ENCODE data around the gene MINDY4. TPM values are rescaled to one million over a fixed set of nuclear protein-coding genes. Genes with fewer than 3 reads are reported as not detected.

The MINDY4 gene
- total and polyA plus RNA-seq, 2 of the 8 experiments (the other 6 are each of a cell fraction or from before 2014, with no cell fraction given): 1.3 to 3.6 TPM

DNA sequence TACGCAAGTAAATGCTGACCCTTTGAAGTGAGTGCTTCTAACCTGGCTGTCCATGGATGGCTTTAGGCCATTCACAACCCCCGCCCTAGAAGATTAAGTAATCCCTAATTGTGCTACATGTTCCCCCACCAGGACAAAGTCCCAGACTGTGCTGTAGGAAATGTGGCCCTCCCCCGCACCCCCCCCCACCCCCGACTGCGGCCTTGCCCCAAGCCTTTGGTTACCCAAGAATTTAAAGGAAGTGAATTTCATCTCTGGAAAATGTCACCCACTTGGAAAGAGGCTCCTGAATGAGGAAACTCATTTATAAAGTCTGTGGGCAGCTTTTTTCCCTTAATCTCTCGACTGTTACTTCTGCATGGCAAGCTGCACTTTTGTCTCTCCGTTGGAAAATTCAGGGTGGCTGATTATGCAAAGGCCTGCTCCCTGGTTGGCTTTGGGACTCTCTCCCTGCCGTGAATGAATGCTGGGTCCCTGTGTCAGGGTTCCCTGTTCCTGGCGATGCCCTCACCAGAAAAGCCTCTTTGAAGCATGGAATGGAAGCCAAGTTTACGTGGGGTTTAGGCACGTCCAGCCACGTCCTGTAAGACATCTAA is 109.0 kb downstream of the MINDY4 start:
- Histone ChIP-seq H3K23me2 (ENCODE audit: low read depth, low read length) (no peaks in the 10 kb centered on the region), H3K56ac (replicated peaks; ENCODE audit: insufficient read length, low read depth, low read length) (no peak overlapping the region), H3K18ac (ENCODE audit: extremely low read depth, low read length) (peak overlapping the region; percentile 15), H3K27me3 (replicated peaks in 1 of 4; ENCODE audit: control insufficient read depth in 3 of 4, extremely low read depth in 1 of 4, insufficient read depth in 3 of 4, low read length in 3 of 4) (no peaks in the 10 kb centered on the region), H3K23ac (ENCODE audit: insufficient read length) (no peak overlapping the region), H2BK5ac (ENCODE audit: low read depth, low read length) (no peak overlapping the region; the same call in 1 of the 2 replicates), H4K5ac (ENCODE audit: insufficient read length, low read depth, low read length) (no peak overlapping the region), H2BK12ac (ENCODE audit: low read depth, low read length) (no peak overlapping the region), H2BK15ac (ENCODE audit: low read length) (no peak overlapping the region), H3K4me3 (ENCODE audit: extremely low read depth in 1 of 4, insufficient read depth in 2 of 4, low read depth in 3 of 4, low read length in 4 of 4) (no peak overlapping the region), H3K14ac (ENCODE audit: insufficient read length) (no peak overlapping the region), H3K4me1 (replicated peaks in 1 of 4; ENCODE audit: control insufficient read depth in 3 of 4, insufficient read depth in 4 of 4, low read length in 3 of 4) (peaks cover 0 to 27% (median 12%) of the 10 kb centered on the region in 4 experiments; a peak in 6 of 7 replicates), H3K9me3 (ENCODE audit: insufficient read depth in 2 of 2, low read depth in 1 of 2, low read length in 1 of 2) (no peaks in the 10 kb centered on the region), H4K8ac (ENCODE audit: extremely low read depth, insufficient read depth, low read length) (no peak overlapping the region), H3K36me3 (ENCODE audit: control insufficient read depth in 2 of 4, insufficient read depth in 4 of 4, low read length in 3 of 4) (no peaks in the 10 kb centered on the region), H4K20me1 (replicated peaks in 1 of 2; ENCODE audit: control insufficient read depth in 1 of 2, insufficient read depth in 2 of 2, low read length in 2 of 2) (no peaks in the 10 kb centered on the region), H4K91ac (replicated peaks; ENCODE audit: insufficient read length, low read length) (no peak overlapping the region), H3K9ac (replicated peaks in 1 of 4; ENCODE audit: extremely low read depth in 1 of 4, low read depth in 3 of 4, low read length in 3 of 4) (no peak overlapping the region), H3K79me1 (ENCODE audit: low read depth, low read length) (no peaks in the 10 kb centered on the region), H2BK20ac (ENCODE audit: low read length) (no peak overlapping the region), H3K27ac (ENCODE audit: low read depth, low read length) (no peak overlapping the region), H2BK120ac (replicated peaks; ENCODE audit: low read depth, low read length) (no peak overlapping the region), H2AK5ac (ENCODE audit: low read depth, low read length) (no peak overlapping the region), H3K4ac (replicated peaks; ENCODE audit: insufficient read length, low read depth, low read length) (no peak overlapping the region), H3K79me2 (ENCODE audit: control insufficient read depth in 1 of 2, insufficient read depth in 2 of 2, low read length in 2 of 2) (no peaks in the 10 kb centered on the region), H2AFZ (ENCODE audit: low read length) (no peak overlapping the region), H3K4me2 (ENCODE audit: insufficient read depth in 1 of 2, low read depth in 2 of 2, low read length in 2 of 2) (peak overlapping the region; percentile 6 to 33; a peak in 1 of 4 replicates)
- FAIRE-seq (no peak), DNase-seq (ENCODE audit: low read depth in 1 of 2, low spot score in 2 of 2) (no peak)
- 75% methylated on average over 11 of the region's 12 CpGs; no CpG with 5 or more reads in 1 of the 2 experiments for WGBS, 2 experiments (ENCODE audit: extremely low coverage in 1 of 2, insufficient coverage in 1 of 2, insufficient read length in 1 of 2, insufficient replicate concordance in 2 of 2, low coverage in 1 of 2, low lambda C conversion rate in 2 of 2, missing lambda C conversion rate in 1 of 2)
- ChIA-PET POLR2A (ENCODE audit: partially characterized antibody) (interaction anchor here (0.7 to 0.8 kb wide), 2 partner anchors 25 to 35 kb away, joined by 3 read pairs; no protein-coding TSS in a partner anchor), CTCF (ENCODE audit: partially characterized antibody) (interaction anchor here (0.8 to 3.8 kb wide), 10 partner anchors 8 to 242 kb away, joined by 3 to 20 read pairs (median 4); no protein-coding TSS in a partner anchor)
- TF ChIP-seq SIX5 (IDR thresholded peaks at IDR 0.05; ENCODE audit: low read depth, low read length): no peak
- TF ChIP-seq, protein P1, sequence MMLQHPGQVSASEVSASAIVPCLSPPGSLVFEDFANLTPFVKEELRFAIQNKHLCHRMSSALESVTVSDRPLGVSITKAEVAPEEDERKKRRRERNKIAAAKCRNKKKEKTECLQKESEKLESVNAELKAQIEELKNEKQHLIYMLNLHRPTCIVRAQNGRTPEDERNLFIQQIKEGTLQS (IDR thresholded peaks at IDR 0.05; ENCODE audit: insufficient read depth, low read depth, low read length): no peak
- TF ChIP-seq USF2 (IDR thresholded peaks at IDR 0.05; ENCODE audit: low read length): no peak
- TF ChIP-seq KDM4A (IDR thresholded peaks at IDR 0.05; ENCODE audit: low read depth, low read length, severe bottlenecking): no peak
- TF ChIP-seq RNF2 (IDR thresholded peaks at IDR 0.05; ENCODE audit: borderline replicate concordance, low read depth, low read length, missing control alignments, poor library complexity, severe bottlenecking): no peak
- TF ChIP-seq JUN (IDR thresholded peaks at IDR 0.05; ENCODE audit: low read depth, low read length): no peak
- no peak for TF ChIP-seq FOSL1 (IDR thresholded peaks at IDR 0.05; ENCODE audit: insufficient read depth, low read depth, low read length)
- no peak for TF ChIP-seq SAP30 (IDR thresholded peaks at IDR 0.05; ENCODE audit: insufficient read depth, insufficient replicate concordance, low read length)
- no peak for TF ChIP-seq YY1 (IDR thresholded peaks at IDR 0.05; ENCODE audit: low read depth, low read length)
- no peak for TF ChIP-seq EZH2 (IDR thresholded peaks at IDR 0.05; ENCODE audit: low read depth, low read length, severe bottlenecking)
- TF ChIP-seq SIRT6 (IDR thresholded peaks at IDR 0.05; ENCODE audit: low read length): no peak

All from H1 (cell line).